OCI-LY7 (cell line): Measurements from ENCODE around the gene TMPRSS15. TPM values are rescaled to one million over a fixed set of nuclear protein-coding genes. Genes with fewer than 3 reads are reported as not detected.

Source experiments
- BruUV-seq: library from RNA; stranded (reverse); fragments of 400-500 nt; replicated peaks from 2 replicates; lab custom pipeline; 2021; lab: Mats Ljungman, UMichigan
- CTCF ChIA-PET: fragments of 300-600 bp; sonication (Branson Sonifier 250); formaldehyde crosslinking; loops from one replicate; lab custom pipeline; 2022; ENCODE audit warnings: antibody characterized with exemption; ENCODE audit not compliant: unreplicated experiment; lab: Charles Lee
- POLR2A ChIA-PET: fragments of 300-600 bp; sonication (Branson Sonifier 250); formaldehyde crosslinking; loops from one replicate; lab custom pipeline; 2022; ENCODE audit warnings: antibody characterized with exemption; lab: Charles Lee
- DNase-seq: peaks from one replicate; pipeline ENCODE4 v3.0.0-alpha.2; 2015; ENCODE audit warnings: low spot score
- H2AFZ ChIP-seq: fragments of 200-600 bp; sonication (generic), shearing (Covaris generic); 2 replicates; pipeline ENCODE4 v1.6.1; 2014; ENCODE audit warnings: mild to moderate bottlenecking, antibody characterized with exemption, low read length, moderate library complexity
- H3K27ac ChIP-seq: fragments of 200-600 bp; sonication (generic); 2 replicates; pipeline ENCODE4 v1.5.1; 2014; ENCODE audit warnings: mixed run types, low read depth, mild to moderate bottlenecking, moderate library complexity, low read length, inconsistent platforms; ENCODE audit not compliant: poor library complexity, severe bottlenecking
- H3K36me3 ChIP-seq: fragments of 200-600 bp; sonication (generic); 2 replicates; pipeline ENCODE4 v1.6.1; 2014; ENCODE audit warnings: mild to moderate bottlenecking, antibody characterized with exemption, low read length, moderate library complexity, mixed read lengths; ENCODE audit not compliant: insufficient read depth
- H3K4me1 ChIP-seq: fragments of 200-600 bp; sonication (generic); 2 replicates; pipeline ENCODE4 v1.5.1; 2014; ENCODE audit warnings: mild to moderate bottlenecking, low read length; ENCODE audit not compliant: insufficient read depth, poor library complexity, severe bottlenecking
- H3K4me2 ChIP-seq: fragments of 200-600 bp; sonication (generic); 2 replicates; pipeline ENCODE4 v1.6.1; 2014; ENCODE audit warnings: mild to moderate bottlenecking, low read length
- H3K4me3 ChIP-seq: fragments of 200-600 bp; sonication (generic); 2 replicates; pipeline ENCODE4 v1.5.1; 2014; ENCODE audit warnings: mild to moderate bottlenecking, low read depth, low read length; ENCODE audit not compliant: poor library complexity, severe bottlenecking
- H3K79me2 ChIP-seq: fragments of 200-600 bp; sonication (generic); 2 replicates; pipeline ENCODE4 v1.6.1; 2016; ENCODE audit warnings: low read depth, mild to moderate bottlenecking, low read length, moderate library complexity, mixed read lengths; ENCODE audit not compliant: insufficient read depth
- H3K9me2 ChIP-seq: fragments of 200-600 bp; sonication (generic); 2 replicates; pipeline ENCODE4 v1.6.1; 2016; ENCODE audit warnings: mild to moderate bottlenecking, low read length, mixed read lengths; ENCODE audit not compliant: insufficient read depth
- H3K9me3 ChIP-seq: fragments of 200-600 bp; sonication (generic); 2 replicates; pipeline ENCODE4 v1.6.1; 2014; ENCODE audit warnings: mild to moderate bottlenecking, mixed run types, low read length, mixed read lengths
- H4K20me1 ChIP-seq: fragments of 200-600 bp; sonication (generic); 2 replicates; pipeline ENCODE4 v1.6.1; 2014; ENCODE audit warnings: mild to moderate bottlenecking, antibody characterized with exemption, low read length, moderate library complexity, mixed read lengths; ENCODE audit not compliant: insufficient read depth
- CTCF ChIP-seq: fragments of 200-600 bp; sonication (generic); conservative IDR thresholded peaks from 2 replicates; pipeline ENCODE4 v1.5.1; 2014; ENCODE audit warnings: mild to moderate bottlenecking, antibody characterized with exemption, low read length, moderate library complexity, mixed read lengths
- EZH2phosphoT487 ChIP-seq: fragments of 200-600 bp; sonication (generic); IDR thresholded peaks from 2 replicates; pipeline ENCODE4 v1.6.1; 2018; ENCODE audit warnings: low read depth, borderline replicate concordance, mild to moderate bottlenecking, mixed run types, antibody characterized with exemption, low read length, moderate library complexity, mixed read lengths
- intact Hi-C: fragments of 100-400 bp; cut with micrococcal nuclease; formaldehyde crosslinking; loops from one replicate; pipeline ENCODE4 v1.10.0; 2022; ENCODE audit not compliant: unreplicated experiment
- total RNA-seq, 2 experiments: library from RNA; depleted of rRNA in 1 of 2; stranded (reverse); fragments of >200 nt in 1 of 2; shearing (Covaris generic) in 1 of 2; gene quantifications; 2 replicates each; pipeline ENCODE4 v1.2.3, GENCODE V29; 2014 to 2022

TMPRSS15 gene
- total RNA-seq, 2 experiments from 2014 or later, result 0.03 to 0.13 TPM

- BruUV-seq, result no TSS peak
- Histone ChIP-seq H3K79me2 (no peaks in the 10 kb centered on the region), H3K9me3 (no peaks in the 10 kb centered on the region), H3K9me2 (no peaks in the 10 kb centered on the region), H3K4me3 (no peak overlapping the region), H3K4me2 (no peak overlapping the region), H3K36me3 (no peaks in the 10 kb centered on the region), H3K27ac (no peak overlapping the region), H4K20me1 (no peaks in the 10 kb centered on the region), H3K4me1 (no peaks in the 10 kb centered on the region), H2AFZ (no peak overlapping the region)
- no peak for TF ChIP-seq EZH2phosphoT487
- TF ChIP-seq CTCF, result no peak
- intact Hi-C loops, result no loop called here
- ChIA-PET POLR2A (no interaction called here), CTCF (no interaction called here)
- DNase-seq, result no peak
Observed at GRCh38 chr21:18228060-18228739, 175.4 kb downstream of the TMPRSS15 start.

GRCh38 chr21:18222346-18222745 lies 181.2 kb downstream of the TMPRSS15 start:
- Histone ChIP-seq H3K4me3 (no peak overlapping the region), H3K36me3 (no peaks in the 10 kb centered on the region), H4K20me1 (no peaks in the 10 kb centered on the region), H3K79me2 (no peaks in the 10 kb centered on the region), H3K4me1 (no peaks in the 10 kb centered on the region), H2AFZ (no peak overlapping the region), H3K4me2 (no peak overlapping the region), H3K9me2 (no peaks in the 10 kb centered on the region), H3K27ac (no peak overlapping the region), H3K9me3 (no peaks in the 10 kb centered on the region)
- no peak for TF ChIP-seq EZH2phosphoT487
- BruUV-seq, result no TSS peak
- intact Hi-C loops, result no loop called here
- ChIA-PET CTCF (no interaction called here), POLR2A (no interaction called here)
- DNase-seq, result no peak

- Histone ChIP-seq H3K4me2 (no peak overlapping the region), H3K4me1 (no peaks in the 10 kb centered on the region), H3K36me3 (no peaks in the 10 kb centered on the region), H2AFZ (no peak overlapping the region), H3K9me3 (no peaks in the 10 kb centered on the region), H3K4me3 (no peak overlapping the region), H4K20me1 (no peaks in the 10 kb centered on the region), H3K27ac (no peak overlapping the region), H3K79me2 (no peaks in the 10 kb centered on the region), H3K9me2 (no peaks in the 10 kb centered on the region)
- TF ChIP-seq EZH2phosphoT487 (no peak), CTCF (no peak)
- ChIA-PET POLR2A (no interaction called here), CTCF (no interaction called here)
- intact Hi-C loops, result no loop called here
- no peak for DNase-seq
- BruUV-seq, result no TSS peak
Observed at GRCh38 chr21:18220498-18220897, 183.1 kb downstream of the TMPRSS15 start.

Other genes starting within 250 kb of the TMPRSS15 start
- gene CHODL, start 159.0 kb downstream of the TMPRSS15 start, total RNA-seq (2014; rRNA removed; shearing (Covaris generic)), result not detected in 2 replicates
- gene CHODL, start 159.0 kb downstream of the TMPRSS15 start, total RNA-seq (2022), result not detected in 2 replicates